ENCODE data around the gene SORCS1. TPM values are rescaled to one million over a fixed set of nuclear protein-coding genes. Genes with fewer than 3 reads are reported as not detected.

Gene SORCS1
- total and polyA plus RNA-seq, 2 experiments from 2014 or later: 1.1 to 4.6 TPM

DNA sequence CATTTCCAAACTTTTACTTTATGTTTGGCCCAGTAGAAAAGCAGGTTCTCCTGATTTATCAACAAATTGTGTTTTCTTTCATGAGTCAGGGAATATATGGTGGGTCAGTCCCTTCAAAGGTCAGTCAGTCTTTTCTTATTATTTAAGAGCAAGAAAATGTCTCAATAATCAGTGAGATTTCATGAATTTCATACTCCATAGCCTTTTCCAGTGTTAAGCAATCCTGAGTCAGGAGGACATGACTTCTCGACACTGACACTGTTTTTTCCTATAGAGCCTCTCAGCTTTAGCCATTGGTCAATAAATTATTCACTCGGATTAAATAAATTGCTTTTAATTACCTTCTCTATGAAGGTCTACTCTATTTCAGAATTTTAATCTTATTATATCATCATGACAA is 334.5 kb downstream of the SORCS1 start:
- no peaks in the 10 kb centered on the region for H3K27me3 ChIP-seq
- no peak overlapping the region for H3K4me2 ChIP-seq
- no peaks in the 10 kb centered on the region for H4K20me1 ChIP-seq (ENCODE audit: insufficient read depth, poor library complexity, severe bottlenecking)
- WGBS (ENCODE audit: low lambda C conversion rate, missing lambda C conversion rate): 97% methylated on average over 2 of the region's 2 CpGs
- no peak overlapping the region for H3K4me3 ChIP-seq
- H3K9me2 ChIP-seq (replicated peaks; ENCODE audit: insufficient read depth): no peaks in the 10 kb centered on the region
- DNase-seq (ENCODE audit: low spot score): no peak
- no peak for TF ChIP-seq EZH2 (IDR thresholded peaks at IDR 0.05; ENCODE audit: borderline replicate concordance)
- TF ChIP-seq, protein P1, sequence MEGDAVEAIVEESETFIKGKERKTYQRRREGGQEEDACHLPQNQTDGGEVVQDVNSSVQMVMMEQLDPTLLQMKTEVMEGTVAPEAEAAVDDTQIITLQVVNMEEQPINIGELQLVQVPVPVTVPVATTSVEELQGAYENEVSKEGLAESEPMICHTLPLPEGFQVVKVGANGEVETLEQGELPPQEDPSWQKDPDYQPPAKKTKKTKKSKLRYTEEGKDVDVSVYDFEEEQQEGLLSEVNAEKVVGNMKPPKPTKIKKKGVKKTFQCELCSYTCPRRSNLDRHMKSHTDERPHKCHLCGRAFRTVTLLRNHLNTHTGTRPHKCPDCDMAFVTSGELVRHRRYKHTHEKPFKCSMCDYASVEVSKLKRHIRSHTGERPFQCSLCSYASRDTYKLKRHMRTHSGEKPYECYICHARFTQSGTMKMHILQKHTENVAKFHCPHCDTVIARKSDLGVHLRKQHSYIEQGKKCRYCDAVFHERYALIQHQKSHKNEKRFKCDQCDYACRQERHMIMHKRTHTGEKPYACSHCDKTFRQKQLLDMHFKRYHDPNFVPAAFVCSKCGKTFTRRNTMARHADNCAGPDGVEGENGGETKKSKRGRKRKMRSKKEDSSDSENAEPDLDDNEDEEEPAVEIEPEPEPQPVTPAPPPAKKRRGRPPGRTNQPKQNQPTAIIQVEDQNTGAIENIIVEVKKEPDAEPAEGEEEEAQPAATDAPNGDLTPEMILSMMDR (IDR thresholded peaks at IDR 0.05; ENCODE audit: poor library complexity): no peak
- TF ChIP-seq EZH2phosphoT487 (IDR thresholded peaks at IDR 0.05; ENCODE audit: low read depth, severe bottlenecking, unreplicated experiment): no peak
- H3K79me2 ChIP-seq: no peaks in the 10 kb centered on the region
- H3K27ac ChIP-seq: no peak overlapping the region
- H3K4me1 ChIP-seq (ENCODE audit: insufficient read depth): peaks cover 6% of the 10 kb centered on the region
- no peaks in the 10 kb centered on the region for H3K9me3 ChIP-seq (ENCODE audit: low read depth)
- no peaks in the 10 kb centered on the region for H3K36me3 ChIP-seq (replicated peaks; ENCODE audit: insufficient read depth, low read depth)
- H2AFZ ChIP-seq: no peak overlapping the region

DNA sequence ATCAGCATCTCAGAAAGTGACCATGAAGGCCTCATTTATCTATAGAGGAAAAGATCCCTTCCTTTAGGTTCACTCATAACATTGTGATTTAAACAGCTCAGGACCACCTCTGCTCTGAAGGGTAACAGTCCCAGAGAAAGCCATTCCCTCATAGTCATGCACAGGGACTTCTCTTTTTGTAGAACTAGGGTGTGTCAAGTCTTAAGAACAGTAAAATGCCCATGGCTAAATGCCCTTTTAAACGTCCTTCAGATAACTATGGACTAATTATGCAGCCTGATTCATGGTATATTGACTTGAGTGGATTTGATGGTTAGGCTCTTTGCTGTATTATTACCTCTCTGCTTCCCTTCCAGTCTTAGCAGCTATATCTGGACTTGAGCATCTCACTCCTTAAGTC is 337.8 kb downstream of the SORCS1 start:
- no peaks in the 10 kb centered on the region for H3K36me3 ChIP-seq (replicated peaks; ENCODE audit: insufficient read depth, low read depth)
- H3K4me1 ChIP-seq (ENCODE audit: insufficient read depth): peaks cover 6% of the 10 kb centered on the region
- no peak for DNase-seq (ENCODE audit: low spot score)
- no peak overlapping the region for H3K4me3 ChIP-seq
- H3K79me2 ChIP-seq: no peaks in the 10 kb centered on the region
- no peak overlapping the region for H2AFZ ChIP-seq
- no peaks in the 10 kb centered on the region for H3K27me3 ChIP-seq
- 30% methylated on average over 1 of the region's 1 CpG for WGBS (ENCODE audit: low lambda C conversion rate, missing lambda C conversion rate)
- no peaks in the 10 kb centered on the region for H4K20me1 ChIP-seq (ENCODE audit: insufficient read depth, poor library complexity, severe bottlenecking)
- H3K9me2 ChIP-seq (replicated peaks; ENCODE audit: insufficient read depth): no peaks in the 10 kb centered on the region
- H3K27ac ChIP-seq: no peak overlapping the region
- no peak for TF ChIP-seq EZH2 (IDR thresholded peaks at IDR 0.05; ENCODE audit: borderline replicate concordance)
- TF ChIP-seq, protein P1 (IDR thresholded peaks at IDR 0.05; ENCODE audit: poor library complexity): no peak
- no peak for TF ChIP-seq EZH2phosphoT487 (IDR thresholded peaks at IDR 0.05; ENCODE audit: low read depth, severe bottlenecking, unreplicated experiment)
- H3K4me2 ChIP-seq: no peak overlapping the region
- H3K9me3 ChIP-seq (ENCODE audit: low read depth): no peaks in the 10 kb centered on the region

DNA sequence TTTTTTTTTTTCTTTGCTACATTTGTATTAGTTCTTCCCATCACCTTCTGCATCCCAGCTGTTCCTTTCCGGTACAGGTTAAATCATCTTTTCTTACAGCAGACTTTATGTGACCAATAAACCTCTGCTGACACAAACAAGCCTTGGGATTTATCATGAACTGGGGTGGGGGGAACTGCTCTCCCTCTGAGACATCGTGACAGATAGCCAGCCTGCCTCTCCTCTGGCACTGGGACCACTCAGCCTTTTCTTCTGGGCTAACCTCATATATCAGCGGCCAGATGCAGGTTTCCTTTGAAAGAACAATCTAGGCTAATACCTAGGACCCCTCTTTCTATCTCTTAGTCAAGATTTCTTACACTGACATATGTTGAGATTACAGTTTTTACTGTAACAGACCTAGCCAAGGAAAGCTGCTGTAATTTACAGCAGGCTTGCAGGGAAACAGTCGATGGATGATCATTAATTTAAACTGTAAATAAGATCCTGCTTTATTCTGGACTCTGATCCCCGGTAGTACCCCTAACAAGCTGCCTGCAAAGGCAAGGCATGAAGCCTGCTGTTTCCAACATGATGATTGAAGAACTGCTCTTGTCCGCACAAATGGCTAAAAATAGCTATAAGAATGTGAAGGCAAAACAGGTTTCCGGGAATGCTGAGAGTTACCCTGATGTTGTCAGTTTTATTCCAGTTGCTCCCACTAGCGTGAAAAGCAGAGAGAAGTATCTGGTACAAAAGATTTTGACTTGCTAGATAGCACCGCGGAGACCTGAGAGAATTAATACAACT is 338.7 kb downstream of the SORCS1 start:
- Histone ChIP-seq H3K9me2 (replicated peaks; ENCODE audit: insufficient read depth) (no peaks in the 10 kb centered on the region), H2AFZ (no peak overlapping the region), H3K4me1 (ENCODE audit: insufficient read depth) (peaks cover 6% of the 10 kb centered on the region), H3K9me3 (ENCODE audit: low read depth) (no peaks in the 10 kb centered on the region), H3K36me3 (replicated peaks; ENCODE audit: insufficient read depth, low read depth) (no peaks in the 10 kb centered on the region), H3K27me3 (no peaks in the 10 kb centered on the region), H3K4me2 (peak overlapping the region; percentile 6), H4K20me1 (ENCODE audit: insufficient read depth, poor library complexity, severe bottlenecking) (no peaks in the 10 kb centered on the region), H3K79me2 (no peaks in the 10 kb centered on the region), H3K27ac (no peak overlapping the region), H3K4me3 (no peak overlapping the region)
- TF ChIP-seq EZH2phosphoT487 (IDR thresholded peaks at IDR 0.05; ENCODE audit: low read depth, severe bottlenecking, unreplicated experiment) (no peak), EZH2 (IDR thresholded peaks at IDR 0.05; ENCODE audit: borderline replicate concordance) (no peak)
- TF ChIP-seq, protein P1 (IDR thresholded peaks at IDR 0.05; ENCODE audit: poor library complexity): no peak
- 45% methylated on average over 10 of the region's 10 CpGs for WGBS (ENCODE audit: low lambda C conversion rate, missing lambda C conversion rate)
- DNase-seq (ENCODE audit: low spot score): no peak
